Choroid plexus epithelial cell (primary cell): ENCODE data around the gene CEND1.

Source experiments
- DNase-seq: peaks from one replicate; pipeline ENCODE4 v3.0.0-alpha.2; 2010; ENCODE audit warnings: low read depth
- H3K4me3 ChIP-seq: 2 replicates; pipeline ENCODE4 v1.5.1; 2011; ENCODE audit warnings: low read depth, mild to moderate bottlenecking, control low read depth, low read length, moderate library complexity
- TF ChIP-seq, protein P1 (sequence below): conservative IDR thresholded peaks from 2 replicates; pipeline ENCODE4 v1.5.1; 2011; ENCODE audit warnings: low read depth, mild to moderate bottlenecking, control low read depth, inconsistent platforms, low read length, moderate library complexity

The CEND1 gene

DNA sequence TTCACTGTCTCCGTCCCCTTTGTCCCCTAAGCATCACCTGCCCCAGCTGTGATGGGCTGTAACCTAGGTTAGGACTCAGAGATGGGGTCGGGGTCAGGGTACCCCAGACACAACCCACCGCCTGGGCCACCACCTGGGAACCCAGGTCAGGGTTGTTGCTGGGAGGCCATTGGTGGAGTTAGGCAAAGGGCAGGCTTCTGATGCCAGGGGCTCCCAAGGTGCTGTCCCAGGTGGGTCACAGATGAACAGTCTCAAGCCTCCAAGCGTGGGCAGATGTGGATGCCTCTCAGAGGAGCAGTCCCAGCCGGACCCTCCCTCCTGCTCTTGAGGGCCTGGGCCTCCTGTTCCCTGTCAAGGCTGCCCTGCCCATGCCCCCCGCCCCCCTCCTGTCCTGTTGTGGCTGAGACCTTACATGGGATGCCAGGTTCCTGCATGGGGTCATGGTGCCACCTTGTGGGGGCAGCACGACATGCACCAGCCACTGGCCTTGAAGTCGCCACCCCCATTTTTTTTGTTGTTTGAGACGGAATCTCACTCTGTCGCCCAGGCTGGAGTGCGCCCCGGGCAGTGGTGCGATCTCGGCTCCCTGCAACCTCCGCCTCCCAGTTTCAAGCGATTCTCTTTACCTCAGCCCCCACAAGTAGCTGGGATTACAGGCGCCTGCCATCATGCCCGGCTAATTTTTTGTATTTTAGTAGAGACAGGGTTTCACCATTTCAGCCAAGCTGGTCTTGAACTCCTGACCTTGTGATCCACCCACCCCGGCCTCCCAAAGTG lies 24.7 kb downstream of the CEND1 start:
- TF ChIP-seq, protein P1, sequence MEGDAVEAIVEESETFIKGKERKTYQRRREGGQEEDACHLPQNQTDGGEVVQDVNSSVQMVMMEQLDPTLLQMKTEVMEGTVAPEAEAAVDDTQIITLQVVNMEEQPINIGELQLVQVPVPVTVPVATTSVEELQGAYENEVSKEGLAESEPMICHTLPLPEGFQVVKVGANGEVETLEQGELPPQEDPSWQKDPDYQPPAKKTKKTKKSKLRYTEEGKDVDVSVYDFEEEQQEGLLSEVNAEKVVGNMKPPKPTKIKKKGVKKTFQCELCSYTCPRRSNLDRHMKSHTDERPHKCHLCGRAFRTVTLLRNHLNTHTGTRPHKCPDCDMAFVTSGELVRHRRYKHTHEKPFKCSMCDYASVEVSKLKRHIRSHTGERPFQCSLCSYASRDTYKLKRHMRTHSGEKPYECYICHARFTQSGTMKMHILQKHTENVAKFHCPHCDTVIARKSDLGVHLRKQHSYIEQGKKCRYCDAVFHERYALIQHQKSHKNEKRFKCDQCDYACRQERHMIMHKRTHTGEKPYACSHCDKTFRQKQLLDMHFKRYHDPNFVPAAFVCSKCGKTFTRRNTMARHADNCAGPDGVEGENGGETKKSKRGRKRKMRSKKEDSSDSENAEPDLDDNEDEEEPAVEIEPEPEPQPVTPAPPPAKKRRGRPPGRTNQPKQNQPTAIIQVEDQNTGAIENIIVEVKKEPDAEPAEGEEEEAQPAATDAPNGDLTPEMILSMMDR: peak; percentile 45
- H3K4me3 ChIP-seq: no peak overlapping the region
- DNase-seq: peak; percentile 43

DNA sequence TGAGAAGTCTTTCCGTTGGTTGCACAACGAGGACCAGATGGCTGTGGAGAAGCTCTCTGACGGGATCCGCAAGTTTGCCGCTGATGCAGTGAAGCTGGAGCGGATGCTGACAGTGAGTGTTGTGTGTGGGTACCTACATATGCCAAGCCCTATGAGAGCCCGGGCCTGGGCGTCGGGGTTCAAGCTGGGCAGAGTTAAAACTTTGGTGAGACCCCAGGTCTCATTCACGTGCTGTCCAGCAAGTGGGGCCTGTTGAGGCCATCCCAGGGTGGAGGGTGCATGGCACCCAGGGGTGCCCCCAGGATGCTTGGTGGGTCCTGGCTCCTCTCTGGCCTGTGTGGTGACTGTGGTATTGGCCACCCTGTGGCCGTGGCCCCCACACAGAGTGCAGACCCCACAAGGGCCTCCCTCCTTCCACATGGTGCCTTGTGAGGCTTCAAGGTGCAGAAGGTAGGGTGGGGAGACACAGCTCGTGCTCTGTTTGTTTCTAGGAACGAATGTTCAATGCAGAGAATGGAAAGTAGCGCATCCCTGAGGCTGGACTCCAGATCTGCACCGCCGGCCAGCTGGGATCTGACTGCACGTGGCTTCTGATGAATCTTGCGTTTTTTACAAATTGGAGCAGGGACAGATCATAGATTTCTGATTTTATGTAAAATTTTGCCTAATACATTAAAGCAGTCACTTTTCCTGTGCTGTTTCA lies 25.4 kb downstream of the CEND1 start:
- no peak overlapping the region for H3K4me3 ChIP-seq
- TF ChIP-seq, protein P1: no peak

DNA sequence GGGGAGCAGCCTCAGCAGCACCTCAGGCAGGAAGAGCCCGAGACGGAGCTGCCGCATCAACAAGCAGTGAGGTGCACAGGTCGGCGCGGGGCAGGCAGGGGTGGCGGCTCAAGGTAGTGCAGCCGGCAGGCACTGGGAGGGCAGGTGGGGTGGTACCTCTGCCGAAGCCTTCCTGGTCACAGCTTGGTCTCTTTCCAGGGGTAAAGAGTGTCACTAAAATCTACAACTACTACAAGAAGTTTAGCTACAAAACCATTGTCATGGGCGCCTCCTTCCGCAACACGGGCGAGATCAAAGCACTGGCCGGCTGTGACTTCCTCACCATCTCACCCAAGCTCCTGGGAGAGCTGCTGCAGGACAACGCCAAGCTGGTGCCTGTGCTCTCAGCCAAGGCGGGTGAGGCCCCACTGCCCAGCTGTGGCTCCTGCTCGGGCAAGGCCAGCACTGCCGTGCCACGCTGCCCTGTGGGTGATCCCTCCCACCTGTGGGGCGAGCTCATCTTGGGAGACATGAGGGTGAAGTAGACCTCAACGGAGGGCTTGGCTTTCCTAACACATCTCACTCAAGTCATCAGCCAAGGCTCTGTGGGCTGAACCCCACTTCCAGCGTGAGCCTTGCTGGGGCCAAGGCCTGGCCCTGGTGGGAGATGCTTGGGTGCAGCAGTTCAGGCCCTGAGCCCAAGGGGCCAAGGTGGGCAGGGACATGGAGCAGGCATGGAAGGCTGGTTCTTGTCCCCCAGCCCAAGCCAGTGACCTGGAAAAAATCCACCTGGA lies 26.2 kb downstream of the CEND1 start:
- no peak for DNase-seq
- TF ChIP-seq, protein P1: no peak
- H3K4me3 ChIP-seq: no peak overlapping the region

More for the DNA sequence above, 25.4 kb downstream of the CEND1 start:
- no peak for DNase-seq

DNA sequence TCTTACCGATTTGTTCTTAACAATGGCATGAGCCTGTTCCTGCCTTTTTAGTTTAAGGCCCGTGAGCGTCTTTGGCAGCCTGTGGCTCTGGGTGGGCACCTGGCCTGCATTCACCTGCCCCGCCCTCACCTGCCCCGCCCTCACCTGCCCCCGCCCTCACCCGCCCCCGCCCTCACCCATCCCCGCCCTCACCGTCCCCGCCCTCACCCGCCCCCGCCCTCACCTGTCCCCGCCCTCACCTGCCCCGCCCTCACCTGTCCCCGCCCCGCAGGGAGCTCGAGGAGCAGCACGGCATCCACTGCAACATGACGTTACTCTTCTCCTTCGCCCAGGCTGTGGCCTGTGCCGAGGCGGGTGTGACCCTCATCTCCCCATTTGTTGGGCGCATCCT lies 26.8 kb downstream of the CEND1 start:
- DNase-seq: no peak
- TF ChIP-seq, protein P1: no peak
- H3K4me3 ChIP-seq: no peak overlapping the region

DNA sequence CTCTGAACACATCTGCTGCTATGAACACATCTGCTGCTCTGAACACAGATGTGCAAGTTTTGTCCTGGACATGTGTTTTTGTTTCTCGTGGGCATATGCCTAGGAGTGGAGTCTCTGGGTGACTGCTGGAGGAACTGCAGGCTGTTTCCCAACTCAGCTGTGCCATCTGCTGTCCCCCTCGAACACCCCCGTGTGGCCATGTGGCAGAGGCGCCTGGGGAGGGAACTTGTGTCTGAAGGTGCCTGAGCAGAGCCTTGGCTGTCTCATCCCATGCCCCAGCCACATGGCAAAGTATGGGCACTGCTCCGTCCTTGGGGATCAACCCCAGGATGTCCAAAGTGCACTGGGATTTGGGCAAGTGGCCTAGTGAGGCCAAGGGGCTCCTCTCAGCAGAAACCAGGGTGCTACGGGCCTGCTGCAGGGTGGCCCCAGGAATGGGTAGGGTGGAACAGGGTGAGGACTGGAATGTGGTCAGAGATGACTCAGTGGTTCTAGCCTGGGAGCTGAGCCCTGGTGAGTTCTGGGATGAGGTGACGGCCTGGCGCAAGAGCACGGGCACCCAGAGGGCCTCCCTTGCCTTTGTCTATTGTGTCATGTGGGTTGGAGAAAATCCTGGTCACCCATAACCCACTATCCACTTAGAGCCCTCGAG lies 27.3 kb downstream of the CEND1 start:
- peak; percentile 72 for DNase-seq
- H3K4me3 ChIP-seq: no peak overlapping the region
- TF ChIP-seq, protein P1: peak; percentile 25

DNA sequence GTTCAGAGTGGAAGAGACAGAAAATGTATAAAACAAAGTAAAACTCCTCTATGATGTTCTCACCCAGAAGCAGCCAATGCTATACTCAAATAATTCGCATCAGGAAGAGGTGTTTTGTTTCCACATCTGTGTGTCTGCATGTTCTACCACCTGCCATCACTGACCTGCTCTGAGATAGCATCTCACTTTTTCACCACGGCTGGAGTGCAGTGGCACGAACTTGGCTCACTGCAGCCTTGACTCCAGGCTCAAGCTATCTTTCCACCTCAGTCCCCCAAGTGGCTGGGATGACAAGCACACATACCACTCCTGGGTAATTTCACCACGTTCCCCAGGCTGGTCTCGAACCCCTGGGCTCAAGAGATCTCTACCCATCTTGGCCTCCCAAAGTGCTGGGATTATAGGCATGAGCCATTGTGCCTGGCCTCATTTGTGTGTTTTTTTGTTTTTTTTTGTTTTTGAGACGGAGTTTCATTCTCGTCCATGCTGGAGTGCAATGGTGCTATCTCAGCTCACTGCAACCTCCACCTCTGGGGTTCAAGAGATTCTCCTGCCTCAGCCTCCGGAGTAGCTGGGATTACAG lies 28.3 kb downstream of the CEND1 start:
- H3K4me3 ChIP-seq: no peak overlapping the region
- TF ChIP-seq, protein P1: no peak
- DNase-seq: no peak
